Measurements from ENCODE around the gene ANKRD12.

DNA sequence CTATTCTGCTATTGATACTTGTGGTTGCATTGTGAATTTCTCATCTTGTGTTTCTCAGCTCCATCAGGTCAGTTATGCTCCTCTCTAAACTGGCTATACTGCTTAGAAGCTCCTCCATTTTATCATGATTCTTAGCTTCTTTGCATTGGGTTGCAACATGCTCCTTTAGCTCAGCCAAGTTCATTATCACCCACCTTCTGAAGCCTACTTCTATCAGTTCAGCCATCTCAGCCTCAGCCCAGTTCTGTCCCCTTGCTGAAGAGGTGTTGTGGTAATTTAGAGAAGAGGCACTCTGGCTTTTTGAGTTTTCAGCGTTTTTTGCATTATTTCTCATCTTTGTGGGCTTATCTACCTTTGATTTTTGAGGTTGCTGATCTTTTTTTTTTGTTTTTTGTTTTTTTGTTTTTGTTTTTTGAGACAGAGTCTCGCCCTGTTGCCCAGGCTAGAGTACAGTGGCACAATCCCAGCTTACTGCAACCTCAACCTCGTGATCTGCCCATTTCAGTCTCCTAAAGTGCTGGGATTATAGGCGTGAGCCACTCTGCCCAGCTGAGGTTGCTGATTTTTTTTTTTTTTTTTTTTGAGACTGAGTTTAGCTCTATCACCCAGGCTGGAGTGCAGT, 36.0 kb downstream of the ANKRD12 start:
- TF ChIP-seq, protein P1, sequence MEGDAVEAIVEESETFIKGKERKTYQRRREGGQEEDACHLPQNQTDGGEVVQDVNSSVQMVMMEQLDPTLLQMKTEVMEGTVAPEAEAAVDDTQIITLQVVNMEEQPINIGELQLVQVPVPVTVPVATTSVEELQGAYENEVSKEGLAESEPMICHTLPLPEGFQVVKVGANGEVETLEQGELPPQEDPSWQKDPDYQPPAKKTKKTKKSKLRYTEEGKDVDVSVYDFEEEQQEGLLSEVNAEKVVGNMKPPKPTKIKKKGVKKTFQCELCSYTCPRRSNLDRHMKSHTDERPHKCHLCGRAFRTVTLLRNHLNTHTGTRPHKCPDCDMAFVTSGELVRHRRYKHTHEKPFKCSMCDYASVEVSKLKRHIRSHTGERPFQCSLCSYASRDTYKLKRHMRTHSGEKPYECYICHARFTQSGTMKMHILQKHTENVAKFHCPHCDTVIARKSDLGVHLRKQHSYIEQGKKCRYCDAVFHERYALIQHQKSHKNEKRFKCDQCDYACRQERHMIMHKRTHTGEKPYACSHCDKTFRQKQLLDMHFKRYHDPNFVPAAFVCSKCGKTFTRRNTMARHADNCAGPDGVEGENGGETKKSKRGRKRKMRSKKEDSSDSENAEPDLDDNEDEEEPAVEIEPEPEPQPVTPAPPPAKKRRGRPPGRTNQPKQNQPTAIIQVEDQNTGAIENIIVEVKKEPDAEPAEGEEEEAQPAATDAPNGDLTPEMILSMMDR (IDR thresholded peaks at IDR 0.05): no peak
- TF ChIP-seq POLR2A (IDR thresholded peaks at IDR 0.05): no peak

All from heart left ventricle (tissue), 13 donors.